HL-60 (cell line): ENCODE measurements around the gene RNF220.

Source experiments
- DNase-seq, 2 experiments: peaks; one replicate each; pipeline ENCODE4 v3.0.0-alpha.2; 2010 to 2020; ENCODE audit warnings: low read depth in 1 of 2, low spot score in 1 of 2
- H3K27ac ChIP-seq: fragments of 250-450 bp; sonication (Bioruptor Pico); replicated peaks from 2 replicates; pipeline ENCODE4 v1.5.1; 2020; ENCODE audit warnings: mild to moderate bottlenecking, moderate library complexity
- H3K27me3 ChIP-seq: fragments of 250-450 bp; sonication (Bioruptor Pico); 2 replicates; pipeline ENCODE4 v1.5.1; 2021; ENCODE audit warnings: mild to moderate bottlenecking, moderate library complexity; ENCODE audit not compliant: insufficient read depth, poor library complexity, severe bottlenecking
- H3K4me3 ChIP-seq: replicated peaks from 2 replicates; pipeline ENCODE4 v1.5.1; 2011; ENCODE audit warnings: mild to moderate bottlenecking, control low read depth, low read length; ENCODE audit not compliant: insufficient read depth
- GABPA ChIP-seq: IDR thresholded peaks from 2 replicates; pipeline ENCODE4 v1.6.1; 2012; ENCODE audit warnings: low read depth
- POLR2AphosphoS5 ChIP-seq: IDR thresholded peaks from 2 replicates; pipeline ENCODE4 v1.6.1; 2012; ENCODE audit warnings: low read depth
- SPI1 ChIP-seq: IDR thresholded peaks from 2 replicates; pipeline ENCODE4 v1.6.1; 2012; ENCODE audit warnings: low read depth, mild to moderate bottlenecking, borderline replicate concordance
- TF ChIP-seq, protein P1 (sequence below): IDR thresholded peaks from one replicate; pipeline ENCODE4 v1.5.1; 2011; ENCODE audit warnings: low read length, control low read depth, inconsistent platforms; ENCODE audit not compliant: insufficient read depth
- TF ChIP-seq, protein P2 (sequence below): IDR thresholded peaks from 2 replicates; pipeline ENCODE4 v1.6.1; 2012; ENCODE audit warnings: low read depth; ENCODE audit not compliant: insufficient replicate concordance

The RNF220 gene

DNA sequence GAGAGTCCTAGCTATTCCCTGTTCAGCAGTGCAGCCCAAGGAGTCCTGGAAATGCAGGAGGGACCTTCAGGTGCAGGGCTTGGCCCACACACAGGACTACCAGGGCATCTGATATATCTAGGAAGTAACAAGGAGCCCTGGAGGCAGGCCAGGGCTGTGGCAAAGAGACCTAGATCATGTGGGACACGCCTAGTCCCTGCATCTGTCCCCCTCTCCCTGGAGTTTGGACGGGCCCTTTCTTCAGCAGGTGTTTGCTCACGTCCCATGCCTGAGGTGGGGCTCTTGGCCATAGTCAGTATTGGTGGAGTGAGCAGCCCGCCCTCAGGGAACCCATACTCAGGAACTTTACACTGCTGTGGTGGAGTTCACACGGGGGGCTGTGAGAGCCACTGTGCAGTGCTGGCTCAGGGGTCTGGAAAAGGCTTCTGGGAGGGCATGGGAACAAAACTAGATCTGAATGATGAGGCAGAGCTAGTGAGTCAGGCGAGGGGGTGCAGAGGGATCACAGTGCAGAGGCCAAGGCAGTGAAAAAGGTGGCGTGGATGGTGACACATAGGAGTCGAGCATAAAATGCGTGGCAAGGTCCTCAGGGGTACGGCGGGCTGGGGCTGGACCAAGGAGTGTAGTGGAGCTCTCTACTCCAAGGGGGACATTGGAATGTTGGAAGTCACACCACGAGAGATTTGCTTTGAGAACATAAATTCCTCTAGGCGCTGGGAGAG lies 243.6 kb downstream of the RNF220 start:
- H3K27me3 ChIP-seq: no peaks in the 10 kb centered on the region
- TF ChIP-seq, protein P1, sequence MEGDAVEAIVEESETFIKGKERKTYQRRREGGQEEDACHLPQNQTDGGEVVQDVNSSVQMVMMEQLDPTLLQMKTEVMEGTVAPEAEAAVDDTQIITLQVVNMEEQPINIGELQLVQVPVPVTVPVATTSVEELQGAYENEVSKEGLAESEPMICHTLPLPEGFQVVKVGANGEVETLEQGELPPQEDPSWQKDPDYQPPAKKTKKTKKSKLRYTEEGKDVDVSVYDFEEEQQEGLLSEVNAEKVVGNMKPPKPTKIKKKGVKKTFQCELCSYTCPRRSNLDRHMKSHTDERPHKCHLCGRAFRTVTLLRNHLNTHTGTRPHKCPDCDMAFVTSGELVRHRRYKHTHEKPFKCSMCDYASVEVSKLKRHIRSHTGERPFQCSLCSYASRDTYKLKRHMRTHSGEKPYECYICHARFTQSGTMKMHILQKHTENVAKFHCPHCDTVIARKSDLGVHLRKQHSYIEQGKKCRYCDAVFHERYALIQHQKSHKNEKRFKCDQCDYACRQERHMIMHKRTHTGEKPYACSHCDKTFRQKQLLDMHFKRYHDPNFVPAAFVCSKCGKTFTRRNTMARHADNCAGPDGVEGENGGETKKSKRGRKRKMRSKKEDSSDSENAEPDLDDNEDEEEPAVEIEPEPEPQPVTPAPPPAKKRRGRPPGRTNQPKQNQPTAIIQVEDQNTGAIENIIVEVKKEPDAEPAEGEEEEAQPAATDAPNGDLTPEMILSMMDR: no peak
- TF ChIP-seq GABPA (no peak), SPI1 (no peak), POLR2AphosphoS5 (no peak)
- TF ChIP-seq, protein P2, sequence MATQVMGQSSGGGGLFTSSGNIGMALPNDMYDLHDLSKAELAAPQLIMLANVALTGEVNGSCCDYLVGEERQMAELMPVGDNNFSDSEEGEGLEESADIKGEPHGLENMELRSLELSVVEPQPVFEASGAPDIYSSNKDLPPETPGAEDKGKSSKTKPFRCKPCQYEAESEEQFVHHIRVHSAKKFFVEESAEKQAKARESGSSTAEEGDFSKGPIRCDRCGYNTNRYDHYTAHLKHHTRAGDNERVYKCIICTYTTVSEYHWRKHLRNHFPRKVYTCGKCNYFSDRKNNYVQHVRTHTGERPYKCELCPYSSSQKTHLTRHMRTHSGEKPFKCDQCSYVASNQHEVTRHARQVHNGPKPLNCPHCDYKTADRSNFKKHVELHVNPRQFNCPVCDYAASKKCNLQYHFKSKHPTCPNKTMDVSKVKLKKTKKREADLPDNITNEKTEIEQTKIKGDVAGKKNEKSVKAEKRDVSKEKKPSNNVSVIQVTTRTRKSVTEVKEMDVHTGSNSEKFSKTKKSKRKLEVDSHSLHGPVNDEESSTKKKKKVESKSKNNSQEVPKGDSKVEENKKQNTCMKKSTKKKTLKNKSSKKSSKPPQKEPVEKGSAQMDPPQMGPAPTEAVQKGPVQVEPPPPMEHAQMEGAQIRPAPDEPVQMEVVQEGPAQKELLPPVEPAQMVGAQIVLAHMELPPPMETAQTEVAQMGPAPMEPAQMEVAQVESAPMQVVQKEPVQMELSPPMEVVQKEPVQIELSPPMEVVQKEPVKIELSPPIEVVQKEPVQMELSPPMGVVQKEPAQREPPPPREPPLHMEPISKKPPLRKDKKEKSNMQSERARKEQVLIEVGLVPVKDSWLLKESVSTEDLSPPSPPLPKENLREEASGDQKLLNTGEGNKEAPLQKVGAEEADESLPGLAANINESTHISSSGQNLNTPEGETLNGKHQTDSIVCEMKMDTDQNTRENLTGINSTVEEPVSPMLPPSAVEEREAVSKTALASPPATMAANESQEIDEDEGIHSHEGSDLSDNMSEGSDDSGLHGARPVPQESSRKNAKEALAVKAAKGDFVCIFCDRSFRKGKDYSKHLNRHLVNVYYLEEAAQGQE: no peak
- no peak for DNase-seq
- H3K27ac ChIP-seq: no peak overlapping the region
- no peak overlapping the region for H3K4me3 ChIP-seq

DNA sequence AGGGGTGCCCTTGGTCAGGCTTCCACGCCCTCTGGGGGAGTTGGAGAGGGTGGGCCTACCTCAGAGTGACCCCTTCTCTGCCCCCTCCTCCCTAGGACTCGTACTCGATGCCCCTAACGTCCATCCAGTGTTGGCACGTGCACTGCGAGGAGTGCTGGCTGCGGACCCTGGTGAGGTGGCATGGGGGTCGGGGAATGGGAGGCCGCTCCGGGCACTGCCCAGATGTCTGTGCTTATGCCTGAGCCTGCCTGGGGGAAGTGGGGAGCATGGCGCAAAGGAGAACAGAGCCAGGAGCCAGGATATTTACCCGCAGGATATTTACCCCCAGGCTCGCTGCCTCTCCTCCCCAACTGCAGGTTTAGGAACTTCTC lies 244.7 kb downstream of the RNF220 start:
- no peak for DNase-seq
- no peak overlapping the region for H3K4me3 ChIP-seq
- H3K27ac ChIP-seq: no peak overlapping the region
- H3K27me3 ChIP-seq: no peaks in the 10 kb centered on the region
- TF ChIP-seq SPI1: no peak
- TF ChIP-seq, protein P2: no peak

DNA sequence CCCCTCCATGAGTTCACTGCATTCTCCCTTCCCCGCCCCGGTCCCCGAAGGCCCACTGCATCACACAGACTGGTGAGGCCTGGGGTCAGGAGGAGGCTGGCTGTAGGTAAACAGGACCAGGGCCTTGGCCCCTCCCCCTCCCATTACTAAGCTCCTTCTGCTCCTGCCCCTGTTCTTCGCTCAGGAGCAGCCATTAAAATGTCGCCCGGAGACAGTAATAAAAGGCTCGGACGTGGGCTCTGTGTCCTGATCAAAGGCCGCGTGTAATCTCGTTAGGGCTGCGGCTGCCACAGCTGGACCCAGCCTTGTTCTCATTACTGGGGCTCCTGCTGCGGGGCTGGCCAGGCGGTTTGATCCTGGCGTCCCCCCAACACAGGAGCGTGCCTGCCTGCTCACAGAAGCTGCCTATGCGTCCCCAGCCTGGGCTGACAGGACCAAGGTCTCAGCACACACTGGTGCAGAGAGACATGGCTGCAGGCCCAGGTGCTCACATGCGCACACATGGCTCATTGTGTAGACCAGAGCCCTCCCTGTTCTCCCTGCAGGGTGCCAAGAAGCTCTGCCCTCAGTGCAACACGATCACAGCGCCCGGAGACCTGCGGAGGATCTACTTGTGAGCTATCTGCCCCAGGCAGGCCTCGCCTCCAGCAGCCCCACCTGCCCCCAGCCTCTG lies 245.2 kb downstream of the RNF220 start:
- H3K4me3 ChIP-seq: no peak overlapping the region
- no peaks in the 10 kb centered on the region for H3K27me3 ChIP-seq
- no peak for DNase-seq
- no peak overlapping the region for H3K27ac ChIP-seq
- TF ChIP-seq GABPA (no peak), POLR2AphosphoS5 (no peak), SPI1 (no peak)
- TF ChIP-seq, protein P2: no peak
- TF ChIP-seq, protein P1: no peak
